ENCODE results near the gene FOXP1.

DNA sequence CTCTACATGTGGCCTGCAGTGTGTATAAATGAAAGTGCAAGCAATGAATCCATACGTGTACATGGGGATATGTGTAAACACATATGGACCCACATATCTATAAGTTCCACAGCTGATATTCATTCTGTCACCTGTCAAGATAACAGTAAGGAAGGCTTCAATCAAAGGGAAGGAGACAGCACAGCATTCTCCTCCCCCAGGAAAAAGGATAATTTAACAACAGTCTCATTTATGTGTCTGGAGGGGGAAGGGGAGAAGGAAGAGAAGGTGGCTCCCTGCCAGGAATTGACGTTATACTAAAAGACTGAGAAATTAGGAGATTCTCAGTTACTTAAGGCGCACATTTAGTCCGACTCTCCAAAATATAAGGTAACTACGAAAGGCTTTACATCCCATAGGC lies 345.9 kb downstream of the FOXP1 start:
- TF ChIP-seq CTCF (IDR thresholded peaks at IDR 0.05; ENCODE audit: low read depth, low read length): no peak
- no peak for TF ChIP-seq EZH2phosphoT487 (IDR thresholded peaks at IDR 0.05; ENCODE audit: low read depth)

Data from OCI-LY3 (cell line).